Stimulated activated CD8-positive, alpha-beta memory T cell treated with anti-CD3 and anti-CD28 coated beads, Interleukin-15, amount 100 ng/mL, for 1 hour (primary cell): Measurements from ENCODE around the gene MAPT.
"Not testable (repeated sequence)": the region's sequence is repeated elsewhere in the genome, so short reads cannot be mapped to it uniquely, and the experiment has no call there.

ENCODE experiments used
- DNase-seq: peaks from one replicate; pipeline ENCODE4 v3.0.0-alpha.2; 2020; ENCODE audit warnings: low read depth

Gene MAPT

DNA sequence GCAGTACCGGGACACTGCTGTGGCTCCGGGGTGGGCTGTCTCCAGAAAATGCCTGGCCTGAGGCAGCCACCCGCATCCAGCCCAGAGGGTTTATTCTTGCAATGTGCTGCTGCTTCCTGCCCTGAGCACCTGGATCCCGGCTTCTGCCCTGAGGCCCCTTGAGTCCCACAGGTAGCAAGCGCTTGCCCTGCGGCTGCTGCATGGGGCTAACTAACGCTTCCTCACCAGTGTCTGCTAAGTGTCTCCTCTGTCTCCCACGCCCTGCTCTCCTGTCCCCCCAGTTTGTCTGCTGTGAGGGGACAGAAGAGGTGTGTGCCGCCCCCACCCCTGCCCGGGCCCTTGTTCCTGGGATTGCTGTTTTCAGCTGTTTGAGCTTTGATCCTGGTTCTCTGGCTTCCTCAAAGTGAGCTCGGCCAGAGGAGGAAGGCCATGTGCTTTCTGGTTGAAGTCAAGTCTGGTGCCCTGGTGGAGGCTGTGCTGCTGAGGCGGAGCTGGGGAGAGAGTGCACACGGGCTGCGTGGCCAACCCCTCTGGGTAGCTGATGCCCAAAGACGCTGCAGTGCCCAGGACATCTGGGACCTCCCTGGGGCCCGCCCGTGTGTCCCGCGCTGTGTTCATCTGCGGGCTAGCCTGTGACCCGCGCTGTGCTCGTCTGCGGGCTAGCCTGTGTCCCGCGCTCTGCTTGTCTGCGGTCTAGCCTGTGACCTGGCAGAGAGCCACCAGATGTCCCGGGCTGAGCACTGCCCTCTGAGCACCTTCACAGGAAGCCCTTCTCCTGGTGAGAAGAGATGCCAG is 117.6 kb downstream of the MAPT start:
- no peak for DNase-seq

DNA sequence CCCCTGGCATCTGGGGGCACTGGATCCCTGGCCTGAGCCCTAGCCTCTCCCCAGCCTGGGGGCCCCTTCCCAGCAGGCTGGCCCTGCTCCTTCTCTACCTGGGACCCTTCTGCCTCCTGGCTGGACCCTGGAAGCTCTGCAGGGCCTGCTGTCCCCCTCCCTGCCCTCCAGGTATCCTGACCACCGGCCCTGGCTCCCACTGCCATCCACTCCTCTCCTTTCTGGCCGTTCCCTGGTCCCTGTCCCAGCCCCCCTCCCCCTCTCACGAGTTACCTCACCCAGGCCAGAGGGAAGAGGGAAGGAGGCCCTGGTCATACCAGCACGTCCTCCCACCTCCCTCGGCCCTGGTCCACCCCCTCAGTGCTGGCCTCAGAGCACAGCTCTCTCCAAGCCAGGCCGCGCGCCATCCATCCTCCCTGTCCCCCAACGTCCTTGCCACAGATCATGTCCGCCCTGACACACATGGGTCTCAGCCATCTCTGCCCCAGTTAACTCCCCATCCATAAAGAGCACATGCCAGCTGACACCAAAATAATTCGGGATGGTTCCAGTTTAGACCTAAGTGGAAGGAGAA is 118.2 kb downstream of the MAPT start:
- no peak for DNase-seq

DNA sequence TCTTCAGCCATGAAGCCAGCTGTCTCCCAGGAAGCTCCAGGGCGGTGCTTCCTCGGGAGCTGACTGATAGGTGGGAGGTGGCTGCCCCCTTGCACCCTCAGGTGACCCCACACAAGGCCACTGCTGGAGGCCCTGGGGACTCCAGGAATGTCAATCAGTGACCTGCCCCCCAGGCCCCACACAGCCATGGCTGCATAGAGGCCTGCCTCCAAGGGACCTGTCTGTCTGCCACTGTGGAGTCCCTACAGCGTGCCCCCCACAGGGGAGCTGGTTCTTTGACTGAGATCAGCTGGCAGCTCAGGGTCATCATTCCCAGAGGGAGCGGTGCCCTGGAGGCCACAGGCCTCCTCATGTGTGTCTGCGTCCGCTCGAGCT is 118.8 kb downstream of the MAPT start:
- no peak for DNase-seq

DNA sequence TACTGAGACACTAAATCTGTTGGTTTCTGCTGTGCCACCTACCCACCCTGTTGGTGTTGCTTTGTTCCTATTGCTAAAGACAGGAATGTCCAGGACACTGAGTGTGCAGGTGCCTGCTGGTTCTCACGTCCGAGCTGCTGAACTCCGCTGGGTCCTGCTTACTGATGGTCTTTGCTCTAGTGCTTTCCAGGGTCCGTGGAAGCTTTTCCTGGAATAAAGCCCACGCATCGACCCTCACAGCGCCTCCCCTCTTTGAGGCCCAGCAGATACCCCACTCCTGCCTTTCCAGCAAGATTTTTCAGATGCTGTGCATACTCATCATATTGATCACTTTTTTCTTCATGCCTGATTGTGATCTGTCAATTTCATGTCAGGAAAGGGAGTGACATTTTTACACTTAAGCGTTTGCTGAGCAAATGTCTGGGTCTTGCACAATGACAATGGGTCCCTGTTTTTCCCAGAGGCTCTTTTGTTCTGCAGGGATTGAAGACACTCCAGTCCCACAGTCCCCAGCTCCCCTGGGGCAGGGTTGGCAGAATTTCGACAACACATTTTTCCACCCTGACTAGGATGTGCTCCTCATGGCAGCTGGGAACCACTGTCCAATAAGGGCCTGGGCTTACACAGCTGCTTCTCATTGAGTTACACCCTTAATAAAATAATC is 119.3 kb downstream of the MAPT start:
- no peak for DNase-seq

DNA sequence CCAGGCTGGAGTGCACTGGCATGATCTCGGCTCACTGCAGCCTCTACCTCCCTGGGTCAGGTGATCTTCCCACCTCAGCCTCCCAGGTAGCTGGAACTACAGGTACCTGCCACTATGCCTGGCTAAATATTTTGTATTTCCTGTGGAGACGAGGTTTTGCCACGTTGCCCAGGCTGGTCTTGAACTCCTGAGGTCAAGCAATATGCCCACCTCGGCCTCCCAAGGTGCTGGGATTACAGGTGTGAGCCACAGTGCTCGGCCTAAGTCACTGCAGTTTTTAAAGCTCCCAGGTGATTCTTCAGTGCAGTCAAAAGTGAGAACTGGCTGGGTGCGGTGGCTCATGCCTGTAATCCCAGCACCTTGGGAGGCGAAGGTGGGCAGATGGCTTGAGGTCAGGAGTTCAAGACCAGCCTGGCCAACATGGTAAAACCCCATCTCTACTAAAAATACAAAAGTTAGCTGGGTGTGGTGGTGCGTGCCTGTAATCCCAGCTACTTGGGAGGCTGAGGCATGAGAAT is 125.1 kb downstream of the MAPT start:
- DNase-seq = not testable (repeated sequence)

DNA sequence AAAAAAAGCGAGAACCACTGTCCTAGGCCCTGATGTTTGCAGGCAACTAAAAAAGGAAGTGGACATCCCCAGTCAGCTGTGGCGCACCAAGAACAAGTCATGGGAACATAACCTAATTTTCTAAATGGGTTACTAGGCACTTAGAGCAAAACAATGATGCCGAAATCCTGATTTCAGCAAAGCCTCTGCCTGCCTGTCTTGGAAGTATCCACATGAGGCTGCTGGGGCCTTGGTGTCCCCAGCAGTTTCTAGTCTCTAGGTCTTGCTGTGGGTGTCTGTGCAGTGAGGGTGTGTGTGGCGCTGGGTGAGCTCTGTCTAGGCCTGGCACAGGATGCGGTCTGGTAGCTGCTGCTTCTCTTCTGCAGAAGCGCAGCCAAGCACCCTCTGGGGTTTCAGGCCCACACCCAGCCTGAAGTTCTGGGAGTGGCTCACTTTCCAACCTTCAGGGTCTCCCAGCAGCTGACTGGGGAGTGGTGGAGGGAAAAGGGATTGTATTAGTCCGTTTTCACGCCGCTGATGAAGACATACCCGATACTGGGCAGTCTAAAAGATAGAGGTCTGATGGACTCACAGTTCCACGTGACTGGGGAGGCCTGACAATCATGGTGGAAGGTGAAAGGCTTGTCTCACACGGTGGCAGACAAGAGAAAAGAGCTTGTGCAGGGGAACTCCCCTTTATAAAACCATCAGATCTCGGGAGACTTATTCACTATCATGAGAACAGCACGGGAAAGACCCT is 125.8 kb downstream of the MAPT start:
- DNase-seq = peak; percentile 26

DNA sequence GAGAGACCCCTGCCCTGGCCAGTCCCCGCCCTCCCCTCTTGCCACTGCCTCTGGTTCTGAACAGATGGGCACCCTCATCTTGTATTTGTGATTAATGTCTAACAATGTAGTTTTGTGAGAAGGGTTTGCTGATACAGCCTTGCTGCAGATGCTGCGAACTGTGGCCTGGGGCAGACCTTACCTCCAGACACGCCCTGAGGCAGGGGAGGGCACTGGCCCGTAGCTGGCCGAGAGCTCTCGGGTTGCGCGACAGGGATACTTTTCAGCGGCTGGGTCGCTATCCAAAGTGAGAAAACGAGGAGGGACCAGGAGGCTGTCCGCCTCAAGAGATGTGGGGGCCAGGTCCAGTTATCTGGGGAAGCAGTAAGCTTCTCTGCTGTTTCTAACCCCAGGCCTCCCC is 126.6 kb downstream of the MAPT start:
- no peak for DNase-seq

DNA sequence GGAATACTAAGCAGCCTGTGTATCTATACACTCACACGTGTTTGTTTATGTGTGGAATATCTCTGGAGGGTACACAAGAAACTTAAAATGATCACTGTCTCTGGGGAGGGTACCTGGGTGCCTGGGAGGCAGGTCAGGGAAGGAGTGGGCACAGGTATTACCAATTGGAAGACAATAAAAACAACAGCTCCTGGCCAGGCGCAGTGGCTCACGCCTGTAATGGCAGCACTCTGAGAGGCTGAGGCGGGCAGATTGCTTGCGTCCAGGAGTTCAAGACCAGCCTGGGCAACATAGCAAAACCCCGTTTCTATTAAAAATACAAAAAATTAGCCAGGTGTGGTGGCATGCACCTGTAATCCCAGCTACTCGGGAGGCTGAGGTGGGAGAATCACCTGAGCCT is 129.0 kb downstream of the MAPT start:
- DNase-seq = not testable (repeated sequence)

DNA sequence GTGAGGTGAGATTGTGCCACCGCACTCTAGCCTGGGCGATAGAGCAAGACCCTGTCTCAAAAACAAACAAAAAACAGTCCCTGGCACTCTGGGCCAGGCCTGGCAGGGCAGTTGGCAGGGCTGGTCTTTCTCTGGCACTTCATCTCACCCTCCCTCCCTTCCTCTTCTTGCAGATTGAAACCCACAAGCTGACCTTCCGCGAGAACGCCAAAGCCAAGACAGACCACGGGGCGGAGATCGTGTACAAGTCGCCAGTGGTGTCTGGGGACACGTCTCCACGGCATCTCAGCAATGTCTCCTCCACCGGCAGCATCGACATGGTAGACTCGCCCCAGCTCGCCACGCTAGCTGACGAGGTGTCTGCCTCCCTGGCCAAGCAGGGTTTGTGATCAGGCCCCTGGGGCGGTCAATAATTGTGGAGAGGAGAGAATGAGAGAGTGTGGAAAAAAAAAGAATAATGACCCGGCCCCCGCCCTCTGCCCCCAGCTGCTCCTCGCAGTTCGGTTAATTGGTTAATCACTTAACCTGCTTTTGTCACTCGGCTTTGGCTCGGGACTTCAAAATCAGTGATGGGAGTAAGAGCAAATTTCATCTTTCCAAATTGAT is 129.5 kb downstream of the MAPT start:
- DNase-seq = no peak

DNA sequence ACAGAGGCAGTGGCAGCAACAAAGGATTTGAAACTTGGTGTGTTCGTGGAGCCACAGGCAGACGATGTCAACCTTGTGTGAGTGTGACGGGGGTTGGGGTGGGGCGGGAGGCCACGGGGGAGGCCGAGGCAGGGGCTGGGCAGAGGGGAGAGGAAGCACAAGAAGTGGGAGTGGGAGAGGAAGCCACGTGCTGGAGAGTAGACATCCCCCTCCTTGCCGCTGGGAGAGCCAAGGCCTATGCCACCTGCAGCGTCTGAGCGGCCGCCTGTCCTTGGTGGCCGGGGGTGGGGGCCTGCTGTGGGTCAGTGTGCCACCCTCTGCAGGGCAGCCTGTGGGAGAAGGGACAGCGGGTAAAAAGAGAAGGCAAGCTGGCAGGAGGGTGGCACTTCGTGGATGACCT is 130.2 kb downstream of the MAPT start:
- DNase-seq = no peak

DNA sequence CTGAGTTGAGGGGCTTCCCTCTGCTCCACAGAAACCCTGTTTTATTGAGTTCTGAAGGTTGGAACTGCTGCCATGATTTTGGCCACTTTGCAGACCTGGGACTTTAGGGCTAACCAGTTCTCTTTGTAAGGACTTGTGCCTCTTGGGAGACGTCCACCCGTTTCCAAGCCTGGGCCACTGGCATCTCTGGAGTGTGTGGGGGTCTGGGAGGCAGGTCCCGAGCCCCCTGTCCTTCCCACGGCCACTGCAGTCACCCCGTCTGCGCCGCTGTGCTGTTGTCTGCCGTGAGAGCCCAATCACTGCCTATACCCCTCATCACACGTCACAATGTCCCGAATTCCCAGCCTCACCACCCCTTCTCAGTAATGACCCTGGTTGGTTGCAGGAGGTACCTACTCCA is 130.7 kb downstream of the MAPT start:
- DNase-seq = no peak

DNA sequence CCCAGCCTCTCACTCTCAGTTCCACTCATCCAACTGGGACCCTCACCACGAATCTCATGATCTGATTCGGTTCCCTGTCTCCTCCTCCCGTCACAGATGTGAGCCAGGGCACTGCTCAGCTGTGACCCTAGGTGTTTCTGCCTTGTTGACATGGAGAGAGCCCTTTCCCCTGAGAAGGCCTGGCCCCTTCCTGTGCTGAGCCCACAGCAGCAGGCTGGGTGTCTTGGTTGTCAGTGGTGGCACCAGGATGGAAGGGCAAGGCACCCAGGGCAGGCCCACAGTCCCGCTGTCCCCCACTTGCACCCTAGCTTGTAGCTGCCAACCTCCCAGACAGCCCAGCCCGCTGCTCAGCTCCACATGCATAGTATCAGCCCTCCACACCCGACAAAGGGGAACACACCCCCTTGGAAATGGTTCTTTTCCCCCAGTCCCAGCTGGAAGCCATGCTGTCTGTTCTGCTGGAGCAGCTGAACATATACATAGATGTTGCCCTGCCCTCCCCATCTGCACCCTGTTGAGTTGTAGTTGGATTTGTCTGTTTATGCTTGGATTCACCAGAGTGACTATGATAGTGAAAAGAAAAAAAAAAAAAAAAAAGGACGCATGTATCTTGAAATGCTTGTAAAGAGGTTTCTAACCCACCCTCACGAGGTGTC is 131.3 kb downstream of the MAPT start:
- DNase-seq = no peak

DNA sequence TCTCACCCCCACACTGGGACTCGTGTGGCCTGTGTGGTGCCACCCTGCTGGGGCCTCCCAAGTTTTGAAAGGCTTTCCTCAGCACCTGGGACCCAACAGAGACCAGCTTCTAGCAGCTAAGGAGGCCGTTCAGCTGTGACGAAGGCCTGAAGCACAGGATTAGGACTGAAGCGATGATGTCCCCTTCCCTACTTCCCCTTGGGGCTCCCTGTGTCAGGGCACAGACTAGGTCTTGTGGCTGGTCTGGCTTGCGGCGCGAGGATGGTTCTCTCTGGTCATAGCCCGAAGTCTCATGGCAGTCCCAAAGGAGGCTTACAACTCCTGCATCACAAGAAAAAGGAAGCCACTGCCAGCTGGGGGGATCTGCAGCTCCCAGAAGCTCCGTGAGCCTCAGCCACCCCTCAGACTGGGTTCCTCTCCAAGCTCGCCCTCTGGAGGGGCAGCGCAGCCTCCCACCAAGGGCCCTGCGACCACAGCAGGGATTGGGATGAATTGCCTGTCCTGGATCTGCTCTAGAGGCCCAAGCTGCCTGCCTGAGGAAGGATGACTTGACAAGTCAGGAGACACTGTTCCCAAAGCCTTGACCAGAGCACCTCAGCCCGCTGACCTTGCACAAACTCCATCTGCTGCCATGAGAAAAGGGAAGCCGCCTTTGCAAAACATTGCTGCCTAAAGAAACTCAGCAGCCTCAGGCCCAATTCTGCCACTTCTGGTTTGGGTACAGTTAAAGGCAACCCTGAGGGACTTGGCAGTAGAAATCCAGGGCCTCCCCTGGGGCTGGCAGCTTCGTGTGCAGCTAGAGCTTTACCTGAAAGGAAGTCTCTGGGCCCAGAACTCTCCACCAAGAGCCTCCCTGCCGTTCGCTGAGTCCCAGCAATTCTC is 132.1 kb downstream of the MAPT start:
- DNase-seq = no peak

DNA sequence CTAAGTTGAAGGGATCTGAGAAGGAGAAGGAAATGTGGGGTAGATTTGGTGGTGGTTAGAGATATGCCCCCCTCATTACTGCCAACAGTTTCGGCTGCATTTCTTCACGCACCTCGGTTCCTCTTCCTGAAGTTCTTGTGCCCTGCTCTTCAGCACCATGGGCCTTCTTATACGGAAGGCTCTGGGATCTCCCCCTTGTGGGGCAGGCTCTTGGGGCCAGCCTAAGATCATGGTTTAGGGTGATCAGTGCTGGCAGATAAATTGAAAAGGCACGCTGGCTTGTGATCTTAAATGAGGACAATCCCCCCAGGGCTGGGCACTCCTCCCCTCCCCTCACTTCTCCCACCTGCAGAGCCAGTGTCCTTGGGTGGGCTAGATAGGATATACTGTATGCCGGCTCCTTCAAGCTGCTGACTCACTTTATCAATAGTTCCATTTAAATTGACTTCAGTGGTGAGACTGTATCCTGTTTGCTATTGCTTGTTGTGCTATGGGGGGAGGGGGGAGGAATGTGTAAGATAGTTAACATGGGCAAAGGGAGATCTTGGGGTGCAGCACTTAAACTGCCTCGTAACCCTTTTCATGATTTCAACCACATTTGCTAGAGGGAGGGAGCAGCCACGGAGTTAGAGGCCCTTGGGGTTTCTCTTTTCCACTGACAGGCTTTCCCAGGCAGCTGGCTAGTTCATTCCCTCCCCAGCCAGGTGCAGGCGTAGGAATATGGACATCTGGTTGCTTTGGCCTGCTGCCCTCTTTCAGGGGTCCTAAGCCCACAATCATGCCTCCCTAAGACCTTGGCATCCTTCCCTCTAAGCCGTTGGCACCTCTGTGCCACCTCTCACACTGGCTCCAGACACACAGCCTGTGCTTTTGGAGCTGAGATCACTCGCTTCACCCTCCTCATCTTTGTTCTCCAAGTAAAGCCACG is 133.0 kb downstream of the MAPT start:
- DNase-seq = no peak

DNA sequence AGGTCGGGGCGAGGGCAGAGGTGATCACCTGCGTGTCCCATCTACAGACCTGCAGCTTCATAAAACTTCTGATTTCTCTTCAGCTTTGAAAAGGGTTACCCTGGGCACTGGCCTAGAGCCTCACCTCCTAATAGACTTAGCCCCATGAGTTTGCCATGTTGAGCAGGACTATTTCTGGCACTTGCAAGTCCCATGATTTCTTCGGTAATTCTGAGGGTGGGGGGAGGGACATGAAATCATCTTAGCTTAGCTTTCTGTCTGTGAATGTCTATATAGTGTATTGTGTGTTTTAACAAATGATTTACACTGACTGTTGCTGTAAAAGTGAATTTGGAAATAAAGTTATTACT is 133.6 kb downstream of the MAPT start:
- DNase-seq = no peak

DNA sequence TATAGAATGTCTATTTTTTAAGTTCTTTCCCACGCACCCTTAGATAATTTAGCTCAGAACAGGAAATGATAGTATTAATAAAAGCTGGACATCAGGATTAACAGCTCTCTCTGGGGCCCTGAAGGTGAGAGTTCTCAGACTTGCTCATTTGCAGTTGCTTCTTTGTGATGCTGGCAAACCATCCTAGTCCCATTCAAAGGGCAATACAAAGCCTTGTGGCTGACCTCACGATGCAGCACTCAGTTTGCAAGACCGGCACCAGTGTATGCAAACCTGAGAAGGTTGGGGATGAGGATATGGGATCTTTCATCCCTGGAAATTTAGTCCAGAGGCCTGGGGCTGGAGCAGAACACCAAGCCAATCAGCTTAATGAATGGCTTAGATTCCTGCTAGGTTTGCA is 134.0 kb downstream of the MAPT start:
- DNase-seq = no peak

DNA sequence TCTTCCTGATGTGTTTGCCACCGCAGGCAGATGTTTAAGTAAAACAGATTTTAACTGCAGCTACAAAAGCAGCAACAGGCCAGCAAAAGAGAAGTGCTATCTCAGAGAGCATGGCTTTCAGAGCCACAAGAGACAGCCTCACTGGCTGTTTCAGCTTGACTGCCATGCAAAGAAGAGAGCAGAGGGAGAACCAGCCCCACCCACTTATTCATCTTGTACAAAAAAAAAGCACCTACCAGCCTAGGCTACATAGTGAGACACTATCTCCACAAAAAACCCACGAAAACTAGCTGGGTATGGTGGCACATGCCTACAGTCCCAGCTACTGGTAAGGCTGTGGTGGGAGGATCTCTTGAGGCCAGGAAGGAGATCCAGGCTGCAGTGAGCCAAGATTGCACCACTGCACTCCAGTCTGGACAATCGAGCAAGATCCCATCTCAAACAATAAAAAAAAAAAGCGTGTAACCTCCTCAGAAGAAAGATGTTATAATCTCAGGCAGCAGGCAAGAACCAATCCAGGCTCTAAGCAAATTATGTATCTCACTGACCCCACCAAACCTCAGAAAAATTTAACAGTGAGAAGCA is 134.7 kb downstream of the MAPT start:
- DNase-seq = no peak

DNA sequence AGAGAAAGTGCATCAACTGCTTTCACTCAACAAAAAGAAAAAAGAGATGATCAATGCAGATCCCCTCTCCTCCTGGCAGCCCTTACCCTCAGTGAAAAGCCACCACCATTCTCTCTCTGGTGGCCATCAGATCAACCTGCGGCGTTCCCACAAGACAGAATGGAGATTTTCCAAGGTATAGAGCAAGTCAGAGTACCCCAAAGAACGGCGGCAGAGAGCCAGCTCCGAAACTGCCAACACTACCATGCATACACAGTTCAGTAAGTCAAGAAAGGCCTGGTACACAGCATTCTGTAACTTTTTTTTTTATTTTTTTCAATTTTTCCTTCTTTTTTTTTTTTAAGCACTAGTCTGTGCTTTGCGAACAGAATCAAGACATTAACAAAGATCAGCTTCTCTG is 135.3 kb downstream of the MAPT start:
- no peak for DNase-seq

DNA sequence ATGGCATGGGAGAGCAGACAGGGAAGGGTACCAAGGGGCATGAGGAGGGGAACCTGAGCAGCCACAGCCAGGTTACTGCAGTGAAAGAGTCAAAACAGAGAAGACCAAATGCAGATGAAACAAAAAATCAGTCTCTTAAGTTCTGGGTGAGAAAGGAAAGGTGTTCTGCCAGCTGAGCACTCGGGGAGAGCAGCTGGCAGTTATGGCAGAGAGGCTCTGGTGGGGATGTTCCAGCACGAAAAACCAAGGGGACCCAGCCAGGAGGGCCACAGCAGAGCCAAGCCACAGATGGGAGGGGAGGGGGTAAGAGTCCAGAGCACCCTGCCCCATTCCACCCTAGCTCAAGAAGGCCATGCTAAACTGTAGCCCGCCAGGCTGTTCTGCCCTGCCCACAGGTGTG is 136.4 kb downstream of the MAPT start:
- no peak for DNase-seq
